ENCODE data around the gene ID4. TPM values are rescaled to one million over a fixed set of nuclear protein-coding genes. Genes with fewer than 3 reads are reported as not detected.
A peak's percentile ranks its signal among the peaks of the same experiment; 100 is the strongest.

Gene ID4
- total RNA-seq, 2 experiments from 2014 or later: 1.6 to 2.1 TPM

DNA sequence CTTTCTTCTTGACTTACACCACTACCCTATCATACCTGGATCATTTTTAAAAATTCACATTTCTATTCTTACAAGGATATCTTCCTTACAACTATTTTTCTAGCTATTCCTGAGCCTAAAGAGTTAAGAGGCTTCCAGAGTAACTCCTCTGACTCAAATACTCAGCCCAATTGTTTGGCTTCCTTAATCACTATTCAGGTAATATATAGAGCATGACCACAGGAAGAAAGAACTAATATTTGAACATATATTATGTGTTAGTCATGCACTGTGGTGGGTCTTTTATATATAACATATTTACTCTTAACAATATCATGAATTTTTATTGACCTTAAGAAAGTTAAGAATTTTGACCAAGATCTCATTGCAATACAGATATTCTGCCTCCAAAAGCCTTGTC, 42.0 kb upstream of the ID4 start:
- BruUV-seq (replicated peaks): no TSS peak
- Histone ChIP-seq H3K27ac (ENCODE audit: low read depth, low read length, poor library complexity, severe bottlenecking) (no peak overlapping the region), H3K4me2 (ENCODE audit: low read length) (no peak overlapping the region), H3K9me3 (ENCODE audit: low read length) (peaks cover 29% of the 10 kb centered on the region; the same call in 1 of the 2 replicates), H3K4me3 (ENCODE audit: low read depth, low read length, poor library complexity, severe bottlenecking) (no peak overlapping the region), H4K20me1 (ENCODE audit: insufficient read depth, low read length) (no peaks in the 10 kb centered on the region), H3K9me2 (ENCODE audit: insufficient read depth, low read length) (no peaks in the 10 kb centered on the region), H2AFZ (ENCODE audit: low read length) (no peak overlapping the region), H3K36me3 (ENCODE audit: insufficient read depth, low read length) (peaks cover 27% of the 10 kb centered on the region), H3K4me1 (ENCODE audit: insufficient read depth, low read length, poor library complexity, severe bottlenecking) (peaks cover 28% of the 10 kb centered on the region), H3K79me2 (ENCODE audit: insufficient read depth, low read depth, low read length) (peaks cover 24% of the 10 kb centered on the region)
- POLR2A ChIA-PET: interaction anchor here (0.6 to 1.0 kb wide), 2 partner anchors 9 to 52 kb away, joined by 3 read pairs; no protein-coding TSS in a partner anchor
- intact Hi-C loops (cut with micrococcal nuclease; ENCODE audit: unreplicated experiment): no loop called here
- no peak for DNase-seq (ENCODE audit: low spot score)
- CTCF ChIA-PET (ENCODE audit: unreplicated experiment): no interaction called here
- TF ChIP-seq EZH2phosphoT487 (IDR thresholded peaks at IDR 0.05; ENCODE audit: borderline replicate concordance, low read depth, low read length): no peak
- TF ChIP-seq, protein P1, sequence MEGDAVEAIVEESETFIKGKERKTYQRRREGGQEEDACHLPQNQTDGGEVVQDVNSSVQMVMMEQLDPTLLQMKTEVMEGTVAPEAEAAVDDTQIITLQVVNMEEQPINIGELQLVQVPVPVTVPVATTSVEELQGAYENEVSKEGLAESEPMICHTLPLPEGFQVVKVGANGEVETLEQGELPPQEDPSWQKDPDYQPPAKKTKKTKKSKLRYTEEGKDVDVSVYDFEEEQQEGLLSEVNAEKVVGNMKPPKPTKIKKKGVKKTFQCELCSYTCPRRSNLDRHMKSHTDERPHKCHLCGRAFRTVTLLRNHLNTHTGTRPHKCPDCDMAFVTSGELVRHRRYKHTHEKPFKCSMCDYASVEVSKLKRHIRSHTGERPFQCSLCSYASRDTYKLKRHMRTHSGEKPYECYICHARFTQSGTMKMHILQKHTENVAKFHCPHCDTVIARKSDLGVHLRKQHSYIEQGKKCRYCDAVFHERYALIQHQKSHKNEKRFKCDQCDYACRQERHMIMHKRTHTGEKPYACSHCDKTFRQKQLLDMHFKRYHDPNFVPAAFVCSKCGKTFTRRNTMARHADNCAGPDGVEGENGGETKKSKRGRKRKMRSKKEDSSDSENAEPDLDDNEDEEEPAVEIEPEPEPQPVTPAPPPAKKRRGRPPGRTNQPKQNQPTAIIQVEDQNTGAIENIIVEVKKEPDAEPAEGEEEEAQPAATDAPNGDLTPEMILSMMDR (conservative IDR thresholded peaks at IDR 0.05; ENCODE audit: low read length): no peak

DNA sequence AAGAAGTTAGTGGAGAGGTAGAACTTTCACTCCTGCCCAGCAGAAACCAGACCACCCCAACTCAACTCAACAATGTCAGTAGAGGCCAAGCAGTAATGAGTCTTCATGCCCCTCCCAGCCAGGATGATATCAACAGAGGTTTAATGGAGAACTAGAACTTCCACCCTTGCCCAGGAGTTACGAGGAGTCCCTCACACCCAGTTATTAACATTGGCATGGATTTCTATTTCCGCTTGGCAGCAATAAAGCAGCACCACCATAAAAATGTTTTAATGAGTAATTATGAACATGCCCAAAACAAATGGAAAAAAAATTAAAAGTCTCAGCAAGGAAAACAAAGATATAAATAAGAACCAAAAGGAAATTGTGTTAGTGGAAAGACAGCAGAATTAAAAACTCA, 40.7 kb upstream of the ID4 start:
- no peaks in the 10 kb centered on the region for H4K20me1 ChIP-seq (ENCODE audit: insufficient read depth, low read length)
- TF ChIP-seq, protein P1 (conservative IDR thresholded peaks at IDR 0.05; ENCODE audit: low read length): no peak
- TF ChIP-seq EZH2phosphoT487 (IDR thresholded peaks at IDR 0.05; ENCODE audit: borderline replicate concordance, low read depth, low read length): no peak
- H3K79me2 ChIP-seq (ENCODE audit: insufficient read depth, low read depth, low read length): peaks cover 27% of the 10 kb centered on the region
- no TSS peak for BruUV-seq (replicated peaks)
- no peak overlapping the region for H2AFZ ChIP-seq (ENCODE audit: low read length)
- peaks cover 27% of the 10 kb centered on the region for H3K36me3 ChIP-seq (ENCODE audit: insufficient read depth, low read length)
- H3K4me1 ChIP-seq (ENCODE audit: insufficient read depth, low read length, poor library complexity, severe bottlenecking): peaks cover 38% of the 10 kb centered on the region
- intact Hi-C loops (cut with micrococcal nuclease; ENCODE audit: unreplicated experiment): no loop called here
- no peak overlapping the region for H3K4me2 ChIP-seq (ENCODE audit: low read length)
- ChIA-PET CTCF (ENCODE audit: unreplicated experiment) (no interaction called here), POLR2A (no interaction called here)
- H3K27ac ChIP-seq (ENCODE audit: low read depth, low read length, poor library complexity, severe bottlenecking): no peak overlapping the region
- H3K9me2 ChIP-seq (ENCODE audit: insufficient read depth, low read length): no peaks in the 10 kb centered on the region
- H3K9me3 ChIP-seq (ENCODE audit: low read length): peaks cover 29% of the 10 kb centered on the region; the same call in 1 of the 2 replicates
- no peak overlapping the region for H3K4me3 ChIP-seq (ENCODE audit: low read depth, low read length, poor library complexity, severe bottlenecking)
- DNase-seq (ENCODE audit: low spot score): no peak

DNA sequence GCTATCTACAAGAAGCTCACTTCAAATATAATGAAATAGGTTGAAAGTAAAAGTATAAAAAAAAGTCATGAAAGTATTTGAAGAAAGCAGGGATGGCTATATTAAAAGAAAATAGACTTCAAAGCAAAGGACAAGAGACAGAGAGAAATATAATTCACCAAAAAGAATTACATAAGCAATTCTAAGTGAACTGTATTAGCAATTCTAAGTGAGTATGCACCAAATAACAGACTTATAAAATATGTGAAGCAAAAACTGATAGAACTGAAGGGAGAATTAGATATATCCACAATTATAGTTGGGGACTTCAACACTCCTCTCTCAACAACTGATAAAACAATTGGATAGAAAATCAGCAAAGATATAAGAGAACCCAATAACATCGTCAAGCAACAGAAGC, 38.8 kb upstream of the ID4 start:
- CTCF ChIA-PET (ENCODE audit: unreplicated experiment): no interaction called here
- Histone ChIP-seq H3K4me1 (ENCODE audit: insufficient read depth, low read length, poor library complexity, severe bottlenecking) (peaks cover 54% of the 10 kb centered on the region), H3K9me2 (ENCODE audit: insufficient read depth, low read length) (no peaks in the 10 kb centered on the region), H4K20me1 (ENCODE audit: insufficient read depth, low read length) (no peaks in the 10 kb centered on the region), H3K4me2 (ENCODE audit: low read length) (peak overlapping the region; percentile 3; the same call in 1 of the 2 replicates), H3K27ac (ENCODE audit: low read depth, low read length, poor library complexity, severe bottlenecking) (no peak overlapping the region), H3K79me2 (ENCODE audit: insufficient read depth, low read depth, low read length) (peaks cover 27% of the 10 kb centered on the region), H3K4me3 (ENCODE audit: low read depth, low read length, poor library complexity, severe bottlenecking) (no peak overlapping the region), H3K9me3 (ENCODE audit: low read length) (peaks cover 29% of the 10 kb centered on the region; the same call in 1 of the 2 replicates), H2AFZ (ENCODE audit: low read length) (no peak overlapping the region), H3K36me3 (ENCODE audit: insufficient read depth, low read length) (peaks cover 27% of the 10 kb centered on the region)
- intact Hi-C loops (cut with micrococcal nuclease; ENCODE audit: unreplicated experiment): no loop called here
- no TSS peak for BruUV-seq (replicated peaks)
- no peak for DNase-seq (ENCODE audit: low spot score)
- TF ChIP-seq, protein P1 (conservative IDR thresholded peaks at IDR 0.05; ENCODE audit: low read length): no peak
- no peak for TF ChIP-seq EZH2phosphoT487 (IDR thresholded peaks at IDR 0.05; ENCODE audit: borderline replicate concordance, low read depth, low read length)
- POLR2A ChIA-PET: interaction anchor here (0.7 to 8.1 kb wide), 7 partner anchors 8 to 203 kb away, joined by 3 to 76 read pairs (median 5); no protein-coding TSS in a partner anchor
